Vagina (tissue), 2 donors: Measurements from ENCODE around the gene C2CD2L. TPM values are rescaled to one million over a fixed set of nuclear protein-coding genes. Genes with fewer than 3 reads are reported as not detected.

Source experiments
- DNase-seq, 2 donors: peaks; one replicate each; pipeline ENCODE4 v3.0.0-alpha.2; 2017; ENCODE audit errors: extremely low spot score in 2 of 2
- H3K27ac ChIP-seq: fragments of 200-600 bp; sonication (generic); one replicate; pipeline ENCODE4 v1.5.1; 2019
- H3K27me3 ChIP-seq: fragments of 200-600 bp; sonication (generic); one replicate; pipeline ENCODE4 v1.5.1; 2019
- H3K36me3 ChIP-seq, 2 donors: fragments of 200-600 bp; sonication (generic); one replicate each; pipeline ENCODE4 v1.5.1; 2017 to 2019
- H3K4me1 ChIP-seq: fragments of 200-600 bp; sonication (generic); one replicate; pipeline ENCODE4 v1.5.1; 2019
- H3K4me3 ChIP-seq, 2 donors: fragments of 200-600 bp; sonication (generic); 1 replicate in 1 of 2; 2 replicates in 1 of 2; pipeline ENCODE4 v1.5.1; 2016 to 2019
- H3K9me3 ChIP-seq: fragments of 200-600 bp; sonication (generic); one replicate; pipeline ENCODE4 v1.5.1; 2019
- POLR2A ChIP-seq, 2 donors: fragments of 450-650 bp; IDR thresholded peaks; one replicate each; pipeline ENCODE4 v1.6.1; 2017; ENCODE audit warnings: antibody characterized with exemption in 2 of 2, mild to moderate bottlenecking in 2 of 2, moderate library complexity in 2 of 2
- POLR2AphosphoS5 ChIP-seq, 2 donors: sonication (generic); formaldehyde crosslinking; IDR thresholded peaks; one replicate each; pipeline ENCODE4 v1.9.0; 2017; ENCODE audit warnings: antibody characterized with exemption in 2 of 2, mild to moderate bottlenecking in 2 of 2, low read depth in 1 of 2; ENCODE audit not compliant: insufficient read depth in 1 of 2
- intact Hi-C: fragments of 100-400 bp; cut with DNase I; formaldehyde crosslinking; loops from one replicate; pipeline ENCODE4 v1.15.1; 2023
- total RNA-seq: library from RNA; depleted of rRNA; stranded (reverse); fragments of >200 nt; gene quantifications from one replicate; pipeline ENCODE4 v1.2.3, GENCODE V29; 2016
- TF ChIP-seq, protein P1 (sequence below), 3 experiments: fragments of 450-650 bp in 2 of 3; fragments of 200-600 bp in 1 of 3; sonication (generic) in 1 of 3; IDR thresholded peaks; one replicate each; pipeline ENCODE4 v1.5.1; 2017 to 2019; ENCODE audit warnings: antibody characterized with exemption in 3 of 3, mild to moderate bottlenecking in 2 of 3, moderate library complexity in 2 of 3

The C2CD2L gene
- total RNA-seq, 1 donor from 2014 or later, result 7.1 TPM

GRCh38 chr11:119152043-119152442 is 44.9 kb downstream of the C2CD2L start:
- Histone ChIP-seq H3K4me3 (no peak overlapping the region), H3K9me3 (no peaks in the 10 kb centered on the region), H3K27me3 (no peaks in the 10 kb centered on the region), H3K36me3 (no peaks in the 10 kb centered on the region), H3K27ac (no peak overlapping the region), H3K4me1 (peaks cover 24% of the 10 kb centered on the region)
- TF ChIP-seq POLR2A (IDR thresholded peaks at IDR 0.05) (no peak), POLR2AphosphoS5 (IDR thresholded peaks at IDR 0.05; ENCODE audit: insufficient read depth in 1 of 2, low read depth in 1 of 2) (no peak)
- TF ChIP-seq, protein P1, sequence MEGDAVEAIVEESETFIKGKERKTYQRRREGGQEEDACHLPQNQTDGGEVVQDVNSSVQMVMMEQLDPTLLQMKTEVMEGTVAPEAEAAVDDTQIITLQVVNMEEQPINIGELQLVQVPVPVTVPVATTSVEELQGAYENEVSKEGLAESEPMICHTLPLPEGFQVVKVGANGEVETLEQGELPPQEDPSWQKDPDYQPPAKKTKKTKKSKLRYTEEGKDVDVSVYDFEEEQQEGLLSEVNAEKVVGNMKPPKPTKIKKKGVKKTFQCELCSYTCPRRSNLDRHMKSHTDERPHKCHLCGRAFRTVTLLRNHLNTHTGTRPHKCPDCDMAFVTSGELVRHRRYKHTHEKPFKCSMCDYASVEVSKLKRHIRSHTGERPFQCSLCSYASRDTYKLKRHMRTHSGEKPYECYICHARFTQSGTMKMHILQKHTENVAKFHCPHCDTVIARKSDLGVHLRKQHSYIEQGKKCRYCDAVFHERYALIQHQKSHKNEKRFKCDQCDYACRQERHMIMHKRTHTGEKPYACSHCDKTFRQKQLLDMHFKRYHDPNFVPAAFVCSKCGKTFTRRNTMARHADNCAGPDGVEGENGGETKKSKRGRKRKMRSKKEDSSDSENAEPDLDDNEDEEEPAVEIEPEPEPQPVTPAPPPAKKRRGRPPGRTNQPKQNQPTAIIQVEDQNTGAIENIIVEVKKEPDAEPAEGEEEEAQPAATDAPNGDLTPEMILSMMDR (IDR thresholded peaks at IDR 0.05), result no peak
- intact Hi-C loops, result no loop called here
- DNase-seq, result no peak

- Histone ChIP-seq H3K4me1 (peaks cover 24% of the 10 kb centered on the region), H3K36me3 (no peaks in the 10 kb centered on the region), H3K4me3 (no peak overlapping the region), H3K27me3 (no peaks in the 10 kb centered on the region), H3K9me3 (no peaks in the 10 kb centered on the region), H3K27ac (no peak overlapping the region)
- TF ChIP-seq POLR2A (IDR thresholded peaks at IDR 0.05) (no peak), POLR2AphosphoS5 (IDR thresholded peaks at IDR 0.05; ENCODE audit: insufficient read depth in 1 of 2, low read depth in 1 of 2) (no peak)
- TF ChIP-seq, protein P1 (IDR thresholded peaks at IDR 0.05), result no peak
- no peak for DNase-seq
- intact Hi-C loops, result no loop called here
These were observed 45.5 kb downstream of the C2CD2L start for GRCh38 chr11:119152604-119153003.

- peaks cover 21% of the 10 kb centered on the region for H3K4me1 ChIP-seq
- H3K9me3 ChIP-seq, result no peaks in the 10 kb centered on the region
- H3K27me3 ChIP-seq, result no peaks in the 10 kb centered on the region
- H3K36me3 ChIP-seq, result no peaks in the 10 kb centered on the region
- no peak for TF ChIP-seq POLR2AphosphoS5 (IDR thresholded peaks at IDR 0.05; ENCODE audit: insufficient read depth in 1 of 2, low read depth in 1 of 2)
- TF ChIP-seq, protein P1 (IDR thresholded peaks at IDR 0.05), result no peak
- no peak for TF ChIP-seq POLR2A (IDR thresholded peaks at IDR 0.05)
- H3K4me3 ChIP-seq, result no peak overlapping the region
- H3K27ac ChIP-seq, result no peak overlapping the region
- intact Hi-C loops, result no loop called here
- no peak for DNase-seq
These were observed 46.1 kb downstream of the C2CD2L start for GRCh38 chr11:119153049-119153818.

DNA sequence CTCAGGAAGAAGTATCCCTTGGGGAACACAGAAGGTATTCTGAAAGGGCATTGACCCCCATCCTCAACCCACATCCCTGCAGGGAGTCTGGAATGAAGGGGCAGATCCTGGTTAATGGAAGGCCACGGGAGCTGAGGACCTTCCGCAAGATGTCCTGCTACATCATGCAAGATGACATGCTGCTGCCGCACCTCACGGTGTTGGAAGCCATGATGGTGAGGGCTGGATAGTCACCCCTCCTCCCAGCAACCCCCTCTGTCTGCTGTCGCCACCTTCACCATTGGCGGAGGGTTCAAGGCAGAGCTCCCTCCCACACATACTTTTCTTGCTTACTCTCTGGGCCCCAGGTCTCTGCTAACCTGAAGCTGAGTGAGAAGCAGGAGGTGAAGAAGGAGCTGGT is 47.0 kb downstream of the C2CD2L start:
- no peaks in the 10 kb centered on the region for H3K9me3 ChIP-seq
- peaks cover 14% of the 10 kb centered on the region for H3K4me1 ChIP-seq
- intact Hi-C loops, result no loop called here
- no peaks in the 10 kb centered on the region for H3K27me3 ChIP-seq
- H3K27ac ChIP-seq, result no peak overlapping the region
- TF ChIP-seq, protein P1 (IDR thresholded peaks at IDR 0.05), result no peak
- no peak for TF ChIP-seq POLR2AphosphoS5 (IDR thresholded peaks at IDR 0.05; ENCODE audit: insufficient read depth in 1 of 2, low read depth in 1 of 2)
- no peak for TF ChIP-seq POLR2A (IDR thresholded peaks at IDR 0.05)
- no peak for DNase-seq
- no peaks in the 10 kb centered on the region for H3K36me3 ChIP-seq
- H3K4me3 ChIP-seq, result no peak overlapping the region

DNA sequence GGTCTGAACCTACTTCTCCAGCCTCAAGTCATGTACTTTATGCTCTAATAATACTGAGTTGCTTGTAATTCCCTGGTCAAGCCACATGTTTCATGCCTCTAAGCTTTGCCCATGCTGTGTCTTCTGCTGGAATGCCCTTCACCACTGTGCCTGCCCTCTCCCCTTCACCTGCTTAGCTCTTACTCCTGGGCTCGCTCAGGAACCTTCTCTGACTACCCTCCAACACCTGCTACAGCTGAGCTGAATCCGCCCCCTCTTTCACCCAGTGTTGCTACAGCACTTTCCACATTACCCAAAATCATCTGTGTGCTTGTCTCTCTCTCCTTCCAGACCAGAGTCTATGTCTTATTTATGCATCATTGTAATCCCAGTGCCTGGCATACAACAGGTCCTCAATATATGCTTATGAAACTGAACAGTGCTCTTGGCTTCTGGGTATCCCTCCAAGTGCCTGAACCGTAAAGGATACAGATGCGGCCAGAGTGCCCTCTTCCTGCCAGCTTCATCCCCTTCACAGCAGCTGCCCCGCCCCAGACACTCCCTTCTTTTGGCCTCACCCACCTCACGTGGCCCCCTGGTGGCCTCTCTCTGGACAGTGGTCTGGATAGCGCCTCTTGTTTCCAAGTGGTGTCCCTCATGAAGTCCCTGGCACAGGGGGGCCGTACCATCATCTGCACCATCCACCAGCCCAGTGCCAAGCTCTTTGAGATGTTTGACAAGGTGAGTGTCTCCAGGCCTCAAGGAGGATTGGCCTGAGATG is 48.8 kb downstream of the C2CD2L start:
- H3K4me3 ChIP-seq, result no peak overlapping the region
- H3K9me3 ChIP-seq, result no peaks in the 10 kb centered on the region
- H3K4me1 ChIP-seq, result no peaks in the 10 kb centered on the region
- H3K27me3 ChIP-seq, result no peaks in the 10 kb centered on the region
- DNase-seq, result no peak
- TF ChIP-seq, protein P1 (IDR thresholded peaks at IDR 0.05), result no peak
- TF ChIP-seq POLR2AphosphoS5 (IDR thresholded peaks at IDR 0.05; ENCODE audit: insufficient read depth in 1 of 2, low read depth in 1 of 2) (no peak), POLR2A (IDR thresholded peaks at IDR 0.05) (no peak)
- H3K27ac ChIP-seq, result no peak overlapping the region
- intact Hi-C loops, result no loop called here
- H3K36me3 ChIP-seq, result no peaks in the 10 kb centered on the region
